Measurements from ENCODE around the gene SERPIND1. TPM values are rescaled to one million over a fixed set of nuclear protein-coding genes. Genes with fewer than 3 reads are reported as not detected.

The SERPIND1 gene
- polyA plus RNA-seq, 1 donor from 2014 or later: not detected

DNA sequence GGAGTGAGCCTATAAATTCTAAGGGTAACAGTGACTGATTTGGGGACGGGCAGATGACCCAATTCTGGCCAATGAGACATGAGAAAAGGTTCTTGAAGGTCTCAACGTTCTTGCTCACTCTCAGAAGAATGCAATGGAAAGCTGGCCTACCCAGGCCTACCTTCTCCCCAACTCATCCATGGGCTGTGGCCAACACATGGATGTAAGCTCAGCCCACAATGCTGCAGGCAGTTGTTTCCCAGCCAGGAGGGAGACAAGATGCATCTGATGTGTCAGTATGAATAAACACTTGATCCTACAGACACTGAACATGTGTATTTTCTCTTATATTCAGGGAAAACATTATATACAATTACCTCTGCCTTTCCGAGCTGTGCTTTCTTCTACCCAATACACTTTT lies 60.3 kb downstream of the SERPIND1 start:
- no peaks in the 10 kb centered on the region for H3K9me2 ChIP-seq (ENCODE audit: insufficient read depth, low read length)
- H3K27me3 ChIP-seq (ENCODE audit: insufficient read depth, low read depth, low read length): no peaks in the 10 kb centered on the region
- H3K9ac ChIP-seq (ENCODE audit: low read length): no peak overlapping the region
- no peak overlapping the region for H3K27ac ChIP-seq (ENCODE audit: low read length)
- H3K36me3 ChIP-seq (ENCODE audit: insufficient read depth, low read length): no peaks in the 10 kb centered on the region
- no peak overlapping the region for H2AFZ ChIP-seq (ENCODE audit: low read depth, low read length)
- peaks cover 10% of the 10 kb centered on the region for H3K79me2 ChIP-seq (replicated peaks; ENCODE audit: insufficient read depth, low read length)
- no peaks in the 10 kb centered on the region for H3K9me3 ChIP-seq (ENCODE audit: low read length)
- TF ChIP-seq, protein P1, sequence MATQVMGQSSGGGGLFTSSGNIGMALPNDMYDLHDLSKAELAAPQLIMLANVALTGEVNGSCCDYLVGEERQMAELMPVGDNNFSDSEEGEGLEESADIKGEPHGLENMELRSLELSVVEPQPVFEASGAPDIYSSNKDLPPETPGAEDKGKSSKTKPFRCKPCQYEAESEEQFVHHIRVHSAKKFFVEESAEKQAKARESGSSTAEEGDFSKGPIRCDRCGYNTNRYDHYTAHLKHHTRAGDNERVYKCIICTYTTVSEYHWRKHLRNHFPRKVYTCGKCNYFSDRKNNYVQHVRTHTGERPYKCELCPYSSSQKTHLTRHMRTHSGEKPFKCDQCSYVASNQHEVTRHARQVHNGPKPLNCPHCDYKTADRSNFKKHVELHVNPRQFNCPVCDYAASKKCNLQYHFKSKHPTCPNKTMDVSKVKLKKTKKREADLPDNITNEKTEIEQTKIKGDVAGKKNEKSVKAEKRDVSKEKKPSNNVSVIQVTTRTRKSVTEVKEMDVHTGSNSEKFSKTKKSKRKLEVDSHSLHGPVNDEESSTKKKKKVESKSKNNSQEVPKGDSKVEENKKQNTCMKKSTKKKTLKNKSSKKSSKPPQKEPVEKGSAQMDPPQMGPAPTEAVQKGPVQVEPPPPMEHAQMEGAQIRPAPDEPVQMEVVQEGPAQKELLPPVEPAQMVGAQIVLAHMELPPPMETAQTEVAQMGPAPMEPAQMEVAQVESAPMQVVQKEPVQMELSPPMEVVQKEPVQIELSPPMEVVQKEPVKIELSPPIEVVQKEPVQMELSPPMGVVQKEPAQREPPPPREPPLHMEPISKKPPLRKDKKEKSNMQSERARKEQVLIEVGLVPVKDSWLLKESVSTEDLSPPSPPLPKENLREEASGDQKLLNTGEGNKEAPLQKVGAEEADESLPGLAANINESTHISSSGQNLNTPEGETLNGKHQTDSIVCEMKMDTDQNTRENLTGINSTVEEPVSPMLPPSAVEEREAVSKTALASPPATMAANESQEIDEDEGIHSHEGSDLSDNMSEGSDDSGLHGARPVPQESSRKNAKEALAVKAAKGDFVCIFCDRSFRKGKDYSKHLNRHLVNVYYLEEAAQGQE (IDR thresholded peaks at IDR 0.05; ENCODE audit: borderline replicate concordance): no peak
- no peak for TF ChIP-seq TAF1 (IDR thresholded peaks at IDR 0.05; ENCODE audit: low read depth)
- TF ChIP-seq POLR2AphosphoS5 (IDR thresholded peaks at IDR 0.05): no peak
- TF ChIP-seq SMC3 (conservative IDR thresholded peaks at IDR 0.05; ENCODE audit: poor library complexity): no peak
- TF ChIP-seq, protein P2, sequence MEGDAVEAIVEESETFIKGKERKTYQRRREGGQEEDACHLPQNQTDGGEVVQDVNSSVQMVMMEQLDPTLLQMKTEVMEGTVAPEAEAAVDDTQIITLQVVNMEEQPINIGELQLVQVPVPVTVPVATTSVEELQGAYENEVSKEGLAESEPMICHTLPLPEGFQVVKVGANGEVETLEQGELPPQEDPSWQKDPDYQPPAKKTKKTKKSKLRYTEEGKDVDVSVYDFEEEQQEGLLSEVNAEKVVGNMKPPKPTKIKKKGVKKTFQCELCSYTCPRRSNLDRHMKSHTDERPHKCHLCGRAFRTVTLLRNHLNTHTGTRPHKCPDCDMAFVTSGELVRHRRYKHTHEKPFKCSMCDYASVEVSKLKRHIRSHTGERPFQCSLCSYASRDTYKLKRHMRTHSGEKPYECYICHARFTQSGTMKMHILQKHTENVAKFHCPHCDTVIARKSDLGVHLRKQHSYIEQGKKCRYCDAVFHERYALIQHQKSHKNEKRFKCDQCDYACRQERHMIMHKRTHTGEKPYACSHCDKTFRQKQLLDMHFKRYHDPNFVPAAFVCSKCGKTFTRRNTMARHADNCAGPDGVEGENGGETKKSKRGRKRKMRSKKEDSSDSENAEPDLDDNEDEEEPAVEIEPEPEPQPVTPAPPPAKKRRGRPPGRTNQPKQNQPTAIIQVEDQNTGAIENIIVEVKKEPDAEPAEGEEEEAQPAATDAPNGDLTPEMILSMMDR (IDR thresholded peaks at IDR 0.05; ENCODE audit: poor library complexity, severe bottlenecking): no peak
- TF ChIP-seq EZH2 (IDR thresholded peaks at IDR 0.05; ENCODE audit: borderline replicate concordance, insufficient read depth, low read length, poor library complexity, severe bottlenecking): no peak
- TF ChIP-seq RAD21 (conservative IDR thresholded peaks at IDR 0.05): no peak
- no peak for TF ChIP-seq MXI1 (conservative IDR thresholded peaks at IDR 0.05; ENCODE audit: poor library complexity, severe bottlenecking)
- TF ChIP-seq EP300 (conservative IDR thresholded peaks at IDR 0.05; ENCODE audit: poor library complexity, severe bottlenecking): no peak
- H4K20me1 ChIP-seq (ENCODE audit: insufficient read depth): no peaks in the 10 kb centered on the region
- no peaks in the 10 kb centered on the region for H3F3A ChIP-seq (ENCODE audit: insufficient read depth, low read length, poor library complexity, severe bottlenecking)
- no peak overlapping the region for H3K4me3 ChIP-seq (ENCODE audit: low read length)
- no peak overlapping the region for H3K4me2 ChIP-seq (ENCODE audit: low read length)

DNA sequence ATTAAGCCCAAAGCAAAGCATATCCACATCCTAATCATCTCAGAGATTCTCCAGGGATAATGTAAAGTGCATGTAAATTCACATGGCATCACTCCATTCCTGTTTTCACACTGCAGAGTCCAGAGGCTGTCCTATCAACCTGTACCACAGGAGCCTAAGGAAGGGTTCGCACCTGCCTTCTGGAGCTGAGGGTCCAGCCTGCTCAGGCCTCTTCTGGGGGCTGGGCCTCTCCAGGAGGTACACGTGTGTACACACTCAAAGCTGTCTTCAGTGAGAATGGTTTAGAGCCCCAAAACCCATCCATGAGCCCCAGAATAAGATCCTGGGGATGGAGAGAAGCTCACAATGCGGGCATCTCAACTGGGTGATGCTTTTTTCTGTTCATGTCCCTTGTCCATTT lies 60.8 kb downstream of the SERPIND1 start:
- Histone ChIP-seq H4K20me1 (ENCODE audit: insufficient read depth) (no peaks in the 10 kb centered on the region), H2AFZ (ENCODE audit: low read depth, low read length) (no peak overlapping the region), H3K9me2 (ENCODE audit: insufficient read depth, low read length) (no peaks in the 10 kb centered on the region), H3K9me3 (ENCODE audit: low read length) (no peaks in the 10 kb centered on the region), H3K36me3 (ENCODE audit: insufficient read depth, low read length) (no peaks in the 10 kb centered on the region), H3K4me2 (ENCODE audit: low read length) (no peak overlapping the region), H3K79me2 (replicated peaks; ENCODE audit: insufficient read depth, low read length) (peaks cover 15% of the 10 kb centered on the region), H3K9ac (ENCODE audit: low read length) (no peak overlapping the region), H3F3A (ENCODE audit: insufficient read depth, low read length, poor library complexity, severe bottlenecking) (no peaks in the 10 kb centered on the region), H3K27me3 (ENCODE audit: insufficient read depth, low read depth, low read length) (no peaks in the 10 kb centered on the region), H3K27ac (ENCODE audit: low read length) (no peak overlapping the region), H3K4me3 (ENCODE audit: low read length) (no peak overlapping the region)
- no peak for TF ChIP-seq POLR2AphosphoS5 (IDR thresholded peaks at IDR 0.05)
- no peak for TF ChIP-seq EP300 (conservative IDR thresholded peaks at IDR 0.05; ENCODE audit: poor library complexity, severe bottlenecking)
- no peak for TF ChIP-seq RAD21 (conservative IDR thresholded peaks at IDR 0.05)
- TF ChIP-seq, protein P2 (IDR thresholded peaks at IDR 0.05; ENCODE audit: poor library complexity, severe bottlenecking): no peak
- no peak for TF ChIP-seq EZH2 (IDR thresholded peaks at IDR 0.05; ENCODE audit: borderline replicate concordance, insufficient read depth, low read length, poor library complexity, severe bottlenecking)
- TF ChIP-seq, protein P1 (IDR thresholded peaks at IDR 0.05; ENCODE audit: borderline replicate concordance): no peak
- no peak for TF ChIP-seq TAF1 (IDR thresholded peaks at IDR 0.05; ENCODE audit: low read depth)
- TF ChIP-seq SMC3 (conservative IDR thresholded peaks at IDR 0.05; ENCODE audit: poor library complexity): no peak
- TF ChIP-seq MXI1 (conservative IDR thresholded peaks at IDR 0.05; ENCODE audit: poor library complexity, severe bottlenecking): no peak
